MV-4-11 (cell line): ENCODE results near the gene ZMYND12.
A peak's percentile ranks its signal among the peaks of the same experiment; 100 is the strongest.

Source experiments
- DNase-seq: peaks from one replicate; lab custom pipeline; 2025; lab: John Stamatoyannopoulos, UW

Gene ZMYND12

GRCh38 chr1:42392255-42392654 lies 63.6 kb downstream of the ZMYND12 start:
- DNase-seq, result no peak

GRCh38 chr1:42386051-42386450 lies 69.8 kb downstream of the ZMYND12 start:
- no peak for DNase-seq

GRCh38 chr1:42385283-42385682 lies 70.5 kb downstream of the ZMYND12 start:
- no peak for DNase-seq

- no peak for DNase-seq
Observed at GRCh38 chr1:42381280-42381673, 74.5 kb downstream of the ZMYND12 start.

GRCh38 chr1:42380586-42381279 lies 75.1 kb downstream of the ZMYND12 start, which contains the start of gene RIMKLA:
Gene RIMKLA, plus strand, starts transcription at chr1:42380792. Its CDS starts 143 bp downstream, at chr1:42380935.
- peak; percentile 24 for DNase-seq
